ENCODE data around the gene NKIRAS1. TPM values are rescaled to one million over a fixed set of nuclear protein-coding genes. Genes with fewer than 3 reads are reported as not detected.

NKIRAS1 gene
- total RNA-seq, 2 donors from 2014 or later = 18.4 to 19.8 TPM

DNA sequence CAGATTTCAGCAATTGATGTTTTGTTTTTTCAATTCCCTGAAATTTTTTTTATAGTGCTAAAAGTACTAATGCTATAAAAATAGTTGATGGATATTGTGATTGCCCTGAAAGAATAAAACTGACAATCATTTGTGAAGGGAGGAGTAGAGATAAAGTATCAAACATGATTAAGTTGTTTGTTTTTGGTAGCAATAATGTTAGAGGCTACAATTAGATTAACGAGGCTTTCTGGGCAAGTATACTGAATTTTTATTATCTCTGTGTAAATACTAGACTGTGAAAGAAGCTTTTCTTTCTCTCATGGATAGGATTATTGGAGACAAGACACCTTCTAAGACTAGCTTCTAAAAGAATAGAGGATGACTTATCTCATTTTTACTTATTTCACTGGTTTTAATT is 43.9 kb upstream of the NKIRAS1 start:
- Histone ChIP-seq H3K4me3 (no peak overlapping the region), H3K9me3 (no peaks in the 10 kb centered on the region), H3K36me3 (peaks cover 34% of the 10 kb centered on the region), H3K27ac (no peak overlapping the region), H3K4me1 (peaks cover 0 to 16% of the 10 kb centered on the region in 2 donors), H3K27me3 (no peaks in the 10 kb centered on the region)
- TF ChIP-seq, protein P1, sequence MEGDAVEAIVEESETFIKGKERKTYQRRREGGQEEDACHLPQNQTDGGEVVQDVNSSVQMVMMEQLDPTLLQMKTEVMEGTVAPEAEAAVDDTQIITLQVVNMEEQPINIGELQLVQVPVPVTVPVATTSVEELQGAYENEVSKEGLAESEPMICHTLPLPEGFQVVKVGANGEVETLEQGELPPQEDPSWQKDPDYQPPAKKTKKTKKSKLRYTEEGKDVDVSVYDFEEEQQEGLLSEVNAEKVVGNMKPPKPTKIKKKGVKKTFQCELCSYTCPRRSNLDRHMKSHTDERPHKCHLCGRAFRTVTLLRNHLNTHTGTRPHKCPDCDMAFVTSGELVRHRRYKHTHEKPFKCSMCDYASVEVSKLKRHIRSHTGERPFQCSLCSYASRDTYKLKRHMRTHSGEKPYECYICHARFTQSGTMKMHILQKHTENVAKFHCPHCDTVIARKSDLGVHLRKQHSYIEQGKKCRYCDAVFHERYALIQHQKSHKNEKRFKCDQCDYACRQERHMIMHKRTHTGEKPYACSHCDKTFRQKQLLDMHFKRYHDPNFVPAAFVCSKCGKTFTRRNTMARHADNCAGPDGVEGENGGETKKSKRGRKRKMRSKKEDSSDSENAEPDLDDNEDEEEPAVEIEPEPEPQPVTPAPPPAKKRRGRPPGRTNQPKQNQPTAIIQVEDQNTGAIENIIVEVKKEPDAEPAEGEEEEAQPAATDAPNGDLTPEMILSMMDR (IDR thresholded peaks at IDR 0.05) = no peak
- DNase-seq (ENCODE audit: low spot score) = no peak

DNA sequence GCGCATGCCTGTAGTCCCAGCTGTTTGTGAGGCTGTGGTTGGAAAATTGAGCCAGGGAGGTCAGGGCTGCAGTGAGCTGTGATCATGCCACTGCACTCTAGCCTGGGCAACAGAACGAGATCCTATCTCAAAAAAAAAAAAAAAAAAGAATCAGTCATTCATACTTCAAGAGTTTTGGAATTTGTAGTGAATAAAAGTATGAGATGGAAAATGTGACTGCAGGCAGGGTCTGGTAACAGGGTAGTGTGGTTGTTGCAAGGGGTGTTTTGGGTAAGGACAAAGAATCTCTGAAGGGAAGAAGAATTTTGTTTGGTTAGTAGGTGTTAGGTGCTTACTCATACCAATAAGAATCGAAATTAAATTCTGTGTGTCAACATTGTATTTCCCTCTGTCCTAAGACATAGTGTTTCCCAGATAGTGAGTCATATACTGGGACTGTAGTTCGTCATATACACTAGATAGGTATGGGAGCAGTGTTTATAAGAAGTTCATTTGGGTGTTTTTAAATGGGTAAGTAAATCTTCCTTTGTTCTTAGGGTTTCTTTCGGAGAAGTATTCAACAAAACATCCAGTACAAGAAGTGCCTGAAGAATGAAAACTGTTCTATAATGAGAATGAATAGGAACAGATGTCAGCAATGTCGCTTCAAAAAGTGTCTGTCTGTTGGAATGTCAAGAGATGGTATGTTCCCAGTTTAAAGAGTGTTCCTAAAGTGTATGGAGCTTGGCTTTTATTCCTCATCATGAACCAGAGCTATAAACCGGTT is 42.5 kb upstream of the NKIRAS1 start:
- Histone ChIP-seq H3K27me3 (no peaks in the 10 kb centered on the region), H3K27ac (peak overlapping the region in 1 of 2 donors; percentile 20), H3K36me3 (peaks cover 34% of the 10 kb centered on the region), H3K4me1 (peaks cover 0 to 17% of the 10 kb centered on the region in 2 donors), H3K9me3 (no peaks in the 10 kb centered on the region), H3K4me3 (no peak overlapping the region)
- DNase-seq (ENCODE audit: low spot score) = no peak
- TF ChIP-seq, protein P1 (IDR thresholded peaks at IDR 0.05) = no peak

DNA sequence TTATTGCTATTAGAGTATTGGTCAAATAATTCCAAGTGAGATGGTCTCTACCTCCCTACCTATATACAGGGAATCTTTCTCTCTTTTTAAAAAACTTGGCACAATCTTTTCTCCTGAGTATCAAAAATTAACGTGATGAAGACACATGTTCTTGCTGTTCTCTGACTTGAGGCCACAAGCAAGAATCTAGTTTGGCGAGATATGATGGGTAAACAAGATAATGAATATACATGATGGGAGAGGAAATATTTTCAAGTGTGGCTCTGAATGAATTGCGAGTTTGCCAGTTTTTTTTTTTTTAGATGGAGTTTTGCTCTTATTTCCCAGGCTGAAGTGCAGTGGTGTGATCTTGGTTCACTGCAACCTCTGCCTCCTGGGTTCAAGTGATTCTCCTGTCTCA is 39.9 kb upstream of the NKIRAS1 start:
- Histone ChIP-seq H3K4me1 (peaks cover 0 to 38% of the 10 kb centered on the region in 2 donors), H3K27ac (no peak overlapping the region), H3K4me3 (no peak overlapping the region), H3K27me3 (no peaks in the 10 kb centered on the region), H3K36me3 (peaks cover 27% of the 10 kb centered on the region), H3K9me3 (no peaks in the 10 kb centered on the region)
- TF ChIP-seq, protein P1 (IDR thresholded peaks at IDR 0.05) = no peak
- no peak for DNase-seq (ENCODE audit: low spot score)

DNA sequence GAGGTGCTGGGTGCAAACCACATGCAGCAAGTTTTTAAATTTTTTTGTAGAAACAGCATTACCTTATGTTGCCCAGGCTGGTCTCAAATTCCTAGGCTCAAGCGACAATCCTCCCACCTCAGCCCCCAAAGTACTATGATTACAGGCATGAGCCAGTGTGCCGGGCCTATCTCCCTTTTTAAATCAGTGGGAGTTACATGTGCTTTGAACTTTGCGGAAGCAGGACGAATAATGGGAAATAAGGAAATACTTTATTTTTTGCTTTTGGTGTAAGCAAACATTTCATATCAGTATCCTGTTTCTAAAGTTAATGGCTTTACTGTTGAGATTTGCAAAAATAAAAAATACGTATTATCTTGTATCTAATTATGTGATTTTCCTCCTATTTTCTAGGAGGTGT is 37.4 kb upstream of the NKIRAS1 start:
- TF ChIP-seq, protein P1 (IDR thresholded peaks at IDR 0.05) = no peak
- H3K9me3 ChIP-seq = no peaks in the 10 kb centered on the region
- H3K36me3 ChIP-seq = peaks cover 11% of the 10 kb centered on the region
- H3K4me1 ChIP-seq = peaks cover 0 to 61% of the 10 kb centered on the region in 2 donors
- no peak for DNase-seq (ENCODE audit: low spot score)
- H3K4me3 ChIP-seq = no peak overlapping the region
- H3K27me3 ChIP-seq = no peaks in the 10 kb centered on the region
- no peak overlapping the region for H3K27ac ChIP-seq

DNA sequence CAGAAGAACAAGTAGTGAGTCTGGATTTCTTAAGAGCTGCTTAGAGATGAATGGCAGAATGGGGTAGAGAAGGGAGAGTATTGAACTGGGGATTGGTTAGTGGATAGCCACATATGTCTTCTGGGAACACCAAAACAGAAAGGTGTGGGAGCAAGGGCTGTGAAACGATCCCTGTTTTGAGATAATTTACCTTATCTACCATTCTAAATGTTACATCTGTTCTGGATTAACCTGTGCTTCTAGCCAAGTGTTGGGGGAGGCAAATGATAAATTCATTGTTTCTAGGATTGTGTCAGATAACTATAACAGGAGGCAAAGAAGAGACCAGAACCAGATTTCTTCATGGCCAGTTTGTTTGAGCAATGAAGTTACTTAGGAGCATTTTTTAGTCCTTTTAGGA is 36.7 kb upstream of the NKIRAS1 start:
- no peak overlapping the region for H3K4me3 ChIP-seq
- H3K36me3 ChIP-seq = peaks cover 11% of the 10 kb centered on the region
- H3K4me1 ChIP-seq = peaks cover 0 to 62% of the 10 kb centered on the region in 2 donors
- DNase-seq (ENCODE audit: low spot score) = no peak
- TF ChIP-seq, protein P1 (IDR thresholded peaks at IDR 0.05) = no peak
- H3K9me3 ChIP-seq = no peaks in the 10 kb centered on the region
- H3K27me3 ChIP-seq = no peaks in the 10 kb centered on the region
- H3K27ac ChIP-seq = no peak overlapping the region

DNA sequence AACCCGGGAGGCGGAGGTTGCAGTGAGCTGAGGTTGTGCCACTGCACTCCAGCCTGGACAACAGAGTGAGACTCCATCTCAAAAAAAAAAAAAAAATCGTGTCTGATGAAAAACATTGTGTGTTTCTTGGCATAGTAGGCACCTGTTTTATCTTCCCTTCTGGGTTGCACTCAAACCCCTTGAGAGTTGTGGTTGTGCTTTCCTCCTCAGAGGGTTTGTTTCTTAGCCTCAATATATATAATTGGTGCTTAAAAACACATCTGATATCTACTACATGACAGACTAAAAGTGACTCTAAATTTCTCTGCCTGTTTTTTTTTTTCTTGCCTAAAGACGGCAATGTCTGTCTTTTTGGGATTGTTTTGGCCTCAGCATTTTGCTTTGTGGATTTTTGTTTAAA is 35.9 kb upstream of the NKIRAS1 start:
- H3K9me3 ChIP-seq = no peaks in the 10 kb centered on the region
- H3K4me3 ChIP-seq = no peak overlapping the region
- no peak overlapping the region for H3K27ac ChIP-seq
- no peak for DNase-seq (ENCODE audit: low spot score)
- no peaks in the 10 kb centered on the region for H3K27me3 ChIP-seq
- H3K4me1 ChIP-seq = peaks cover 0 to 70% of the 10 kb centered on the region in 2 donors
- H3K36me3 ChIP-seq = peaks cover 11% of the 10 kb centered on the region
- TF ChIP-seq, protein P1 (IDR thresholded peaks at IDR 0.05) = no peak
